AG10803 (cell line): ENCODE measurements around the gene LRRC15.
A peak's percentile ranks its signal among the peaks of the same experiment; 100 is the strongest.

ENCODE experiments used
- DNase-seq: peaks from one replicate; pipeline ENCODE4 v3.0.0; 2010; ENCODE audit warnings: low read depth
- H3K4me3 ChIP-seq: 2 replicates; pipeline ENCODE4 v1.5.1; 2011; ENCODE audit warnings: mild to moderate bottlenecking, low read length, control low read depth
- TF ChIP-seq, protein P1 (sequence below): conservative IDR thresholded peaks from 2 replicates; pipeline ENCODE4 v1.5.1; 2011; ENCODE audit warnings: mild to moderate bottlenecking, low read length, control low read depth, inconsistent platforms

LRRC15 gene

DNA sequence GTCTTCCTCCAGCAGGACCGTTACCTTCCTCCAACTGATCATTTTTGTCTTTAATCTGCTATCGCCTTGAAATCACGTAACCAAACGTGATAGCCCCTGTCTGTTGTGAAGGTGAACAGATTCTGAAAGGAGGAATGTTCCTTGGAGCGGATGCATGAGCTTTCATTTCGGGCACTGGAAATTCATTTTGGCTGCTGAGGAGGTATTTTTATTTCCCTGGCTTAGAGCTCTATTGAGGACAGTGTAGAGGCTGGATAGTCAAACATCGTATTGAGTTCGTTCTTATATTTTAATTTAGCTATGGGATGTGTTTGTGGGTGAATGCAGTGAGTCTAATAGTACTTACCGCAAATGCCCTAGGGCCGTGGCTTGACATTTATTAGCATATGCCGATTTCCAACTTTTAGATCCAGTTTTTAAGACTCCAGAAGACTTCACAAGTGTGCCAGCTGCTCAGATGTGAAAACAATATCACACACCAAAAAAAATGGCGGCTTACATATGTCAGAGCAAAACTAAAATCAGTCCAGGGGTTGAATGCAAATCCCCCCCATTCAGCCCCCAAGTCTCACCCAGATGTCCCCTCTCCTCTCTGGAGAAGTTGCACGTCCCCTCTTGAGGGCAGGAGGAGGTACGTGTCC, 40.5 kb downstream of the LRRC15 start:
- TF ChIP-seq, protein P1, sequence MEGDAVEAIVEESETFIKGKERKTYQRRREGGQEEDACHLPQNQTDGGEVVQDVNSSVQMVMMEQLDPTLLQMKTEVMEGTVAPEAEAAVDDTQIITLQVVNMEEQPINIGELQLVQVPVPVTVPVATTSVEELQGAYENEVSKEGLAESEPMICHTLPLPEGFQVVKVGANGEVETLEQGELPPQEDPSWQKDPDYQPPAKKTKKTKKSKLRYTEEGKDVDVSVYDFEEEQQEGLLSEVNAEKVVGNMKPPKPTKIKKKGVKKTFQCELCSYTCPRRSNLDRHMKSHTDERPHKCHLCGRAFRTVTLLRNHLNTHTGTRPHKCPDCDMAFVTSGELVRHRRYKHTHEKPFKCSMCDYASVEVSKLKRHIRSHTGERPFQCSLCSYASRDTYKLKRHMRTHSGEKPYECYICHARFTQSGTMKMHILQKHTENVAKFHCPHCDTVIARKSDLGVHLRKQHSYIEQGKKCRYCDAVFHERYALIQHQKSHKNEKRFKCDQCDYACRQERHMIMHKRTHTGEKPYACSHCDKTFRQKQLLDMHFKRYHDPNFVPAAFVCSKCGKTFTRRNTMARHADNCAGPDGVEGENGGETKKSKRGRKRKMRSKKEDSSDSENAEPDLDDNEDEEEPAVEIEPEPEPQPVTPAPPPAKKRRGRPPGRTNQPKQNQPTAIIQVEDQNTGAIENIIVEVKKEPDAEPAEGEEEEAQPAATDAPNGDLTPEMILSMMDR = no peak
- no peak overlapping the region for H3K4me3 ChIP-seq
- no peak for DNase-seq

DNA sequence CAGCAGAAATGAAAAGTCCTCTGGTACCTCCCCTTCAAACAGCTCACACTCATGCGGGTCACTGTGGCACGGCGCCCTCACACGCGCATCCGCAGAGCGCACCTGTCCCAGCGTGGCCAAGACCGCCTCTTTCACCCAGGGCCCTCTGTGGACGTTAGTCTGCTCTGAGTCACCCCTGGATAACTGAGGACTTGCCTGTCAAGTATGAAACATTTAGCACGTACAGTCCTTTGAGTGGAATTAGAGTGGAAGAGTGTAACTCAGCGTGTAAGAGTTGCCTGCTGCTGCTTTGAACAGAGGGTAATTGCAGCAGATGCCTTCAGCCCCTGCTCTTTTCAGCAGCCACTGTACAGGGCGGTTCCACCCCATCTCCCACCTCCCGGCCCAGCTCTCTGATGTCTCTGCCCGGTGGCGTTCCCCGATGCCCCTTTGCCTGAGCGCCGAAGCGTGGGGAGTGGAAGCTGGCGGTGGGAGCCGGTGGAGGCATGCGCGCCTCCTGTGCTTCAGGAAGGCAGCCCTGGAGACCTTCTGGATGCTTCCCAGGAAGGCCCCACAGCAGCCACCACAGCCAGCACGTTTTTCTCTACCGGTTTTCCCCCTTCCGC, 41.4 kb downstream of the LRRC15 start:
- TF ChIP-seq, protein P1 = no peak
- H3K4me3 ChIP-seq = no peak overlapping the region
- DNase-seq = peak; percentile 56

DNA sequence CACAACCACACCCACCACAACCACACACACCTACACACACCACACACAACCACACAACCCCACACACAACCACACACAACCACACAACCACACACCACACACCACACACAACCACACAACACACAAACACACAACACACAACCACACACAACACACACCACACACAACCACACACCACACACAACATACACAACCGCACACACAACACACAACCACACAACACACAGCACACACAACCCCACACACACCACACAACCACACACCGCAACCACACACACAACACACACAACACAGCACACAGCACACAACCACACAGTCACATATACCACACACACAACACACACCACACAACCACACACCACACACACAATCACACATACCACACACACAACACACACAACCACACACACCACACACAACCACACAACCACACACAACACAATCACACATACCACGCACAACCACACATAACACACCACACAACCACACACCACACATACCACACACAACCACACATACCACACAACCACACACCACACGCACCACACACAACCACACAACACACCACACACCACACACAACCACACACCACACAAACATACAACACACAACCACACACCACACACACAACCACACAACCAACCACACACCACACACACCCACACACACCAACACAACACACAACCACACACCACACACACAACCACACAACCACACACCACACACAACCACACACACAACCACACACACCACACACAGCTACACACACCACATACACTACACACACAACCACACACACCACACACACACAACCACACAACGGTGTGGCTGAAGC, 42.1 kb downstream of the LRRC15 start:
- peak; percentile 48 for DNase-seq
- H3K4me3 ChIP-seq = no peak overlapping the region
- TF ChIP-seq, protein P1 = no peak

DNA sequence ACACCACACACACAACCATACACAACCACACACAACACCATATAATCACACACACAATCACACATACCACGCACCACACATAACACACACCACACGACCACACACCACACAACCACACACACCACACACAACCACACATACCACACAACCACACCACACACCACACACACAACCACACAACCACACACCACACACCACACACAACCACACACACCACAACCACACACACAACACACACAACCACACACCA, 42.6 kb downstream of the LRRC15 start:
- DNase-seq = peak; percentile 51
- no peak overlapping the region for H3K4me3 ChIP-seq
- TF ChIP-seq, protein P1 = no peak

DNA sequence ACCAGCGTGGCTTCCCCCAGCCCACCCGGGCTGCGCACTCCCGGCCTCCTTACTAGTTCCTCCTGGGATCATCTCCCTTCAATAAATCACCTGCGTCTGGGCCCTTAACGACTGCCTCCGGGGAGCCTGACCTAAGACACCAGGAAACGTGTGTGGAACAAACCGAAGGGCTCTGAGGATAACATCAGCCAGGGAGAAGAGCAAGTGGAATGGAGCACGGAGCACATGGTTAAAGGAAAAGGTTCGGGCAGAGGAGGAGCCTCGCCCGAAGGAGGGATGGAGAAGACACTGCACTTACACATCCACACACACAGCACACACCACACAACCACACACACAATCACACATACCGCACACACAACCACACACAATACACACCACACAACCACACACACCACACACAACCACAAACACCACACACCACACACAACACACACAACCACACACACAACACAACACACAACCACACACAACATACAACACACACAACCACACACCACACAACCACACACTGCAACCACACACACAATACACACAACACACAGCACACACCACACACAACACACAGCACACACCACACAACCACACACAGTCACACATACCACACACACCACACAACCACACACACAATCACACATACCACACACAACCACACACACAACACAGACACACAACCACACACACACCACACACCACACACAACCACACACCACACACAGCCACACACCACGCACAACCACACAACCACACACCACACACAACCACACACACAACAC, 43.2 kb downstream of the LRRC15 start:
- H3K4me3 ChIP-seq = no peak overlapping the region
- peak; percentile 45 for DNase-seq
- TF ChIP-seq, protein P1 = no peak

DNA sequence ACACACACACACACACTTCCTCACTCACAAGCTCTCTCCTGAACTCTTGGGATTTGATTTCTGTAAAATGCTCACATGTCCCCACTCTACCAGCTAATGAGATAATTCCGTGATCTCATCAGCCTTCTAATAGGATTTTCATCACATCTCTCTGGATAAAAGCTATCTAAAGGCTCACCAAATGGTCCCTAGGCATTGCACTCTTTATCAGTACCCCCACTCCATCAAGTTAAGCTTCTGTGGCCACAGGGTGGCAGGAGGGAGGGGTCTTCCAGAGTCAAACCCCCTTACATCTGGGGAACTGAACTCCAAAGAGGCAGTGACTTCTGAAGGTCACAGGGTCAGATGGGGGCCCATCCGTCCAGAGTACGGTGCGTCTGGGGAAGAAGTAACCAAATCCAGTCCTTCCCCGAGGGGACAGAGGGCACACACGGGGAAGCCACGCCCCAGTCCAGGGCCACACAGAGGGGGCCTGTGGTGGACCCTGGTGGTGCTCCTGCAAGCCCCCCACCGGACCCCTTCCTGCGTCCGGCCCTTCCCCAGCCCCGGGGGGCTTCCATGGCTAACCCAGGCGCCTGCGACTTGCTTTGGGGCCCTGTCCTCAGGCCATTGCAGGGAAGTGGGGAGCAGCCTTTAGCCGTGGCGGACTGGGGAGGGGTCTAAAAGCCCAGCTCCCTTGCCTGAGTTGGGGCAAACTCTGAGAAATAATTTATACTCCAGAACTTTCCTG, 44.0 kb downstream of the LRRC15 start:
- DNase-seq = no peak
- TF ChIP-seq, protein P1 = no peak
- H3K4me3 ChIP-seq = no peak overlapping the region
